WTC11 (cell line): ENCODE data around the gene SIN3A.

ENCODE experiments used
- ATF1 ChIP-seq: sonication (generic); formaldehyde crosslinking; IDR thresholded peaks from 2 replicates; pipeline ENCODE4 v1.8.1; 2023; ENCODE audit warnings: mild to moderate bottlenecking, moderate library complexity, missing genetic modification reagents
- SP1 ChIP-seq: sonication (generic); formaldehyde crosslinking; conservative IDR thresholded peaks from 2 replicates; pipeline ENCODE4 v1.8.1; 2022; ENCODE audit warnings: missing genetic modification reagents
- ZNF121 ChIP-seq: sonication (generic); formaldehyde crosslinking; IDR thresholded peaks from 2 replicates; pipeline ENCODE4 v1.8.0; 2023; ENCODE audit warnings: missing genetic modification reagents
- ZNF317 ChIP-seq: sonication (generic); formaldehyde crosslinking; IDR thresholded peaks from 2 replicates; pipeline ENCODE4 v1.8.1; 2023; ENCODE audit warnings: low read depth, mild to moderate bottlenecking, moderate library complexity, missing genetic modification reagents, borderline replicate concordance
- TF ChIP-seq, protein P1 (sequence below): sonication (generic); formaldehyde crosslinking; IDR thresholded peaks from 2 replicates; pipeline ENCODE4 v1.8.0; 2023; ENCODE audit warnings: missing genetic modification reagents
- TF ChIP-seq, protein P2 (sequence below): fragments of 200-600 bp; IDR thresholded peaks from 2 replicates; pipeline ENCODE4 v1.8.0; 2022; ENCODE audit warnings: antibody characterized with exemption
- TF ChIP-seq, protein P3 (sequence below): sonication (generic); formaldehyde crosslinking; IDR thresholded peaks from 2 replicates; pipeline ENCODE4 v1.8.1; 2022; ENCODE audit warnings: mild to moderate bottlenecking, missing genetic modification reagents, moderate library complexity, borderline replicate concordance
- TF ChIP-seq, protein P4 (sequence below): sonication (generic); formaldehyde crosslinking; IDR thresholded peaks from 2 replicates; pipeline ENCODE4 v1.8.1; 2023; ENCODE audit warnings: mild to moderate bottlenecking, missing genetic modification reagents, moderate library complexity
- TF ChIP-seq, protein P5 (sequence below): sonication (generic); formaldehyde crosslinking; IDR thresholded peaks from 2 replicates; pipeline ENCODE4 v1.8.1; 2023; ENCODE audit warnings: mild to moderate bottlenecking, moderate library complexity, missing genetic modification reagents

DNA sequence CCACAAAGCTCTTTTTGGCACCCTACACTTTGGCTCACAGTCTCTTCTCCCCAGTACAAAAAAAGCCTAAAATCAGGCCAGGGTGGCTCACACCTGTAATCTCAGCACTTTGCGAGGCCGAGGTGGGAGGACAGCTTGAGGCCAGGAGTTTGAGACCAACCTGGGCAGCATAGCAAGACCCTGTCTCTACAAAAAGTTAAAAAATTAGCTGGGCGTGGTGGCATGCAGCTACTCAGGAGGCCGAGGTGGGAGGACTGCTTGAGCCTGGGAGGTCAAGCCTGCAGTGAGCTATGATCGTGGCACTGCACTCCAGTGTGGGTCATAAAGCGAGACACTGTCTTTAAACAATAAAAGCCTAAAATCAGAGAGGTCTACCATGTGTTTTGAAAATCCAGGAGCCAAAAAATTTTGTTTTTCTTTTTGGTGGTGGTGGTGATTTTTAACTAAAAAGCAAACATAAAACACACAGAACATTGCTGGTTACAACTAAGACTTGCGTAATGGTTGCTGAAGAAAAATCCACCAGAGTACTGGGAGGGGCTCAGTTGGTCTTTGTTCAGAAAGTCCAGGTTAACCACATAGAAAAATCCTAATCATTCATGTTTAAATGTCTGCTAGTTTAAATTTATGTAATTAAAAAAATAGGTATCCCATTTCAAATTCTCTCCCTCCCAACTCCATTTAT, 81.5 kb downstream of the SIN3A start:
- TF ChIP-seq, protein P1, sequence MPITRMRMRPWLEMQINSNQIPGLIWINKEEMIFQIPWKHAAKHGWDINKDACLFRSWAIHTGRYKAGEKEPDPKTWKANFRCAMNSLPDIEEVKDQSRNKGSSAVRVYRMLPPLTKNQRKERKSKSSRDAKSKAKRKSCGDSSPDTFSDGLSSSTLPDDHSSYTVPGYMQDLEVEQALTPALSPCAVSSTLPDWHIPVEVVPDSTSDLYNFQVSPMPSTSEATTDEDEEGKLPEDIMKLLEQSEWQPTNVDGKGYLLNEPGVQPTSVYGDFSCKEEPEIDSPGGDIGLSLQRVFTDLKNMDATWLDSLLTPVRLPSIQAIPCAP (CRISPR knock-in tag): no peak
- TF ChIP-seq ZNF121 (CRISPR knock-in tag) (peak; percentile 93), ZNF317 (CRISPR knock-in tag) (no peak), SP1 (no peak), ATF1 (no peak)
- TF ChIP-seq, protein P2, sequence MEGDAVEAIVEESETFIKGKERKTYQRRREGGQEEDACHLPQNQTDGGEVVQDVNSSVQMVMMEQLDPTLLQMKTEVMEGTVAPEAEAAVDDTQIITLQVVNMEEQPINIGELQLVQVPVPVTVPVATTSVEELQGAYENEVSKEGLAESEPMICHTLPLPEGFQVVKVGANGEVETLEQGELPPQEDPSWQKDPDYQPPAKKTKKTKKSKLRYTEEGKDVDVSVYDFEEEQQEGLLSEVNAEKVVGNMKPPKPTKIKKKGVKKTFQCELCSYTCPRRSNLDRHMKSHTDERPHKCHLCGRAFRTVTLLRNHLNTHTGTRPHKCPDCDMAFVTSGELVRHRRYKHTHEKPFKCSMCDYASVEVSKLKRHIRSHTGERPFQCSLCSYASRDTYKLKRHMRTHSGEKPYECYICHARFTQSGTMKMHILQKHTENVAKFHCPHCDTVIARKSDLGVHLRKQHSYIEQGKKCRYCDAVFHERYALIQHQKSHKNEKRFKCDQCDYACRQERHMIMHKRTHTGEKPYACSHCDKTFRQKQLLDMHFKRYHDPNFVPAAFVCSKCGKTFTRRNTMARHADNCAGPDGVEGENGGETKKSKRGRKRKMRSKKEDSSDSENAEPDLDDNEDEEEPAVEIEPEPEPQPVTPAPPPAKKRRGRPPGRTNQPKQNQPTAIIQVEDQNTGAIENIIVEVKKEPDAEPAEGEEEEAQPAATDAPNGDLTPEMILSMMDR: no peak
- TF ChIP-seq, protein P3, sequence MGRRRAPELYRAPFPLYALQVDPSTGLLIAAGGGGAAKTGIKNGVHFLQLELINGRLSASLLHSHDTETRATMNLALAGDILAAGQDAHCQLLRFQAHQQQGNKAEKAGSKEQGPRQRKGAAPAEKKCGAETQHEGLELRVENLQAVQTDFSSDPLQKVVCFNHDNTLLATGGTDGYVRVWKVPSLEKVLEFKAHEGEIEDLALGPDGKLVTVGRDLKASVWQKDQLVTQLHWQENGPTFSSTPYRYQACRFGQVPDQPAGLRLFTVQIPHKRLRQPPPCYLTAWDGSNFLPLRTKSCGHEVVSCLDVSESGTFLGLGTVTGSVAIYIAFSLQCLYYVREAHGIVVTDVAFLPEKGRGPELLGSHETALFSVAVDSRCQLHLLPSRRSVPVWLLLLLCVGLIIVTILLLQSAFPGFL (CRISPR knock-in tag): no peak
- TF ChIP-seq, protein P4, sequence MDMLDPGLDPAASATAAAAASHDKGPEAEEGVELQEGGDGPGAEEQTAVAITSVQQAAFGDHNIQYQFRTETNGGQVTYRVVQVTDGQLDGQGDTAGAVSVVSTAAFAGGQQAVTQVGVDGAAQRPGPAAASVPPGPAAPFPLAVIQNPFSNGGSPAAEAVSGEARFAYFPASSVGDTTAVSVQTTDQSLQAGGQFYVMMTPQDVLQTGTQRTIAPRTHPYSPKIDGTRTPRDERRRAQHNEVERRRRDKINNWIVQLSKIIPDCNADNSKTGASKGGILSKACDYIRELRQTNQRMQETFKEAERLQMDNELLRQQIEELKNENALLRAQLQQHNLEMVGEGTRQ: no peak
- TF ChIP-seq, protein P5, sequence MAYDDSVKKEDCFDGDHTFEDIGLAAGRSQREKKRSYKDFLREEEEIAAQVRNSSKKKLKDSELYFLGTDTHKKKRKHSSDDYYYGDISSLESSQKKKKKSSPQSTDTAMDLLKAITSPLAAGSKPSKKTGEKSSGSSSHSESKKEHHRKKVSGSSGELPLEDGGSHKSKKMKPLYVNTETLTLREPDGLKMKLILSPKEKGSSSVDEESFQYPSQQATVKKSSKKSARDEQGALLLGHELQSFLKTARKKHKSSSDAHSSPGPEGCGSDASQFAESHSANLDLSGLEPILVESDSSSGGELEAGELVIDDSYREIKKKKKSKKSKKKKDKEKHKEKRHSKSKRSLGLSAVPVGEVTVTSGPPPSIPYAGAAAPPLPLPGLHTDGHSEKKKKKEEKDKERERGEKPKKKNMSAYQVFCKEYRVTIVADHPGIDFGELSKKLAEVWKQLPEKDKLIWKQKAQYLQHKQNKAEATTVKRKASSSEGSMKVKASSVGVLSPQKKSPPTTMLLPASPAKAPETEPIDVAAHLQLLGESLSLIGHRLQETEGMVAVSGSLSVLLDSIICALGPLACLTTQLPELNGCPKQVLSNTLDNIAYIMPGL (CRISPR knock-in tag): no peak
